ENCODE results near the gene DCXR. TPM values are rescaled to one million over a fixed set of nuclear protein-coding genes. Genes with fewer than 3 reads are reported as not detected.

The DCXR gene
- total RNA-seq, 1 donor, result 40.6 TPM

DNA sequence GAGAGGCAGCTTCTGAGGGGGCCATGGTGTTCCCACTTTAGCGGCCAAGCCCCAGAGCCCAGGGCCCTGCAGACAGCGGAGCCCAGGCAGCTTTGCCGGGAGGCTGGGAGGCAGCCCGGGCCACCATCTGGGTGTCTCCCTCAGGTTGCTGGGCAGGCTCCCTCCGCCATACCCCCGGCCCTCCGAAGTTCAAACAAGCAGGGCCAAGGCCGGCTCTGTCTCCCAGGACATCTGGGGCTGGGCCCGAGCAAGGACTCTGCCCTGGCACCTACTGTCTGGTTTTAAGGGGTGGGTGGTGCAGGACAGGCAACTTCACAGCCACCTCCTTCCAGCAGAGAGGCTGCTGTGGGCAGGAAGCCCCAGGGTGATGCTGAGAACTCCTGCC is 25.5 kb upstream of the DCXR start:
- TF ChIP-seq, protein P1, sequence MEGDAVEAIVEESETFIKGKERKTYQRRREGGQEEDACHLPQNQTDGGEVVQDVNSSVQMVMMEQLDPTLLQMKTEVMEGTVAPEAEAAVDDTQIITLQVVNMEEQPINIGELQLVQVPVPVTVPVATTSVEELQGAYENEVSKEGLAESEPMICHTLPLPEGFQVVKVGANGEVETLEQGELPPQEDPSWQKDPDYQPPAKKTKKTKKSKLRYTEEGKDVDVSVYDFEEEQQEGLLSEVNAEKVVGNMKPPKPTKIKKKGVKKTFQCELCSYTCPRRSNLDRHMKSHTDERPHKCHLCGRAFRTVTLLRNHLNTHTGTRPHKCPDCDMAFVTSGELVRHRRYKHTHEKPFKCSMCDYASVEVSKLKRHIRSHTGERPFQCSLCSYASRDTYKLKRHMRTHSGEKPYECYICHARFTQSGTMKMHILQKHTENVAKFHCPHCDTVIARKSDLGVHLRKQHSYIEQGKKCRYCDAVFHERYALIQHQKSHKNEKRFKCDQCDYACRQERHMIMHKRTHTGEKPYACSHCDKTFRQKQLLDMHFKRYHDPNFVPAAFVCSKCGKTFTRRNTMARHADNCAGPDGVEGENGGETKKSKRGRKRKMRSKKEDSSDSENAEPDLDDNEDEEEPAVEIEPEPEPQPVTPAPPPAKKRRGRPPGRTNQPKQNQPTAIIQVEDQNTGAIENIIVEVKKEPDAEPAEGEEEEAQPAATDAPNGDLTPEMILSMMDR (IDR thresholded peaks at IDR 0.05; ENCODE audit: insufficient read depth, low read depth, low read length), result no peak
- no peak overlapping the region for H3K4me3 ChIP-seq (ENCODE audit: low read depth, low read length)
- no peak for DNase-seq (ENCODE audit: low read depth)

GRCh38 chr17:82062076-82062983 is 24.8 kb upstream of the DCXR start:
- DNase-seq (ENCODE audit: low read depth), result no peak
- H3K4me3 ChIP-seq (ENCODE audit: low read depth, low read length), result no peak overlapping the region
- TF ChIP-seq, protein P1 (IDR thresholded peaks at IDR 0.05; ENCODE audit: insufficient read depth, low read depth, low read length), result no peak

- DNase-seq (ENCODE audit: low read depth), result no peak
- TF ChIP-seq, protein P1 (IDR thresholded peaks at IDR 0.05; ENCODE audit: insufficient read depth, low read depth, low read length), result no peak
- H3K4me3 ChIP-seq (ENCODE audit: low read depth, low read length), result no peak overlapping the region
Measured at GRCh38 chr17:82061047-82061925, 23.8 kb upstream of the DCXR start.

DNA sequence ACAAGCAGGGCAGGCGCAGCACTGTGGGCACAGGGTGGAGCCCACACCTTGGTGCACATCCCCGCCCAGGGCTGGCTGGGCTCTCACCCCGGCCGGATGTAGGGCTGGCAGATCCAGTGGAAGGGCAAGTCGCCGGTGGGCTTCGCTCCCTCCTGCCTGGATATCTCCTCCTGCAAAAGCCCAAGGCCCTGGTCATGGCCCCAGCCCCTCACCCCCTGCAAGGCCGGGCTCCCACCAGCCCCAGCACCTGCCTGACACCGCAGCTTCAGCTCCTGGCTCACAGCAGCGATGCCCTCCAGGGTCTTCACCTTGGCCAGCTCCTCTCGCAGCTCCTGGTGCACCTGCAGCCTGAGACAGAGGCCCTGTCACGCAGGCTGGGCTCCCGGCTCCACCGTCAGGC is 23.1 kb upstream of the DCXR start:
- TF ChIP-seq, protein P1 (IDR thresholded peaks at IDR 0.05; ENCODE audit: insufficient read depth, low read depth, low read length), result no peak
- DNase-seq (ENCODE audit: low read depth), result no peak
- H3K4me3 ChIP-seq (ENCODE audit: low read depth, low read length), result no peak overlapping the region

DNA sequence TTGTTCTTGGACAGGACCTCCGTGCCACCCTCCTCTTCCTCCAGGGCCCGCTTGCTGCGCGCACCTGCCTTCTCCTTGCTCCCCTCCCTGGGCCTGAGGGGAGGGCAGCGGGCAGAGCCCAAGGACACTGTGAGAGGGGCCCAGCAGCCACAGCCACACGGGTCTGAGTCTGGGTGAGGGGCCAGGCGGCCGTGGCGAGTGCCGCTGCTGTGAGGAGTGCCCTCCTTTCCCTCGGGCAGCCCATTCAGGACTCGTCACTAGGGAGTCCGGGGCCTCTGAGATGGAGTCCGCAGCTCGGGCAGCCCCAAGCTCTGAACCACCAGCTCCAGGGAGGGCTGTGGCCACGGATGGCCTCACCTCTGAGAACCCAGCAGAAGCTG is 22.5 kb upstream of the DCXR start:
- TF ChIP-seq, protein P1 (IDR thresholded peaks at IDR 0.05; ENCODE audit: insufficient read depth, low read depth, low read length), result no peak
- H3K4me3 ChIP-seq (ENCODE audit: low read depth, low read length), result no peak overlapping the region
- DNase-seq (ENCODE audit: low read depth), result no peak

DNA sequence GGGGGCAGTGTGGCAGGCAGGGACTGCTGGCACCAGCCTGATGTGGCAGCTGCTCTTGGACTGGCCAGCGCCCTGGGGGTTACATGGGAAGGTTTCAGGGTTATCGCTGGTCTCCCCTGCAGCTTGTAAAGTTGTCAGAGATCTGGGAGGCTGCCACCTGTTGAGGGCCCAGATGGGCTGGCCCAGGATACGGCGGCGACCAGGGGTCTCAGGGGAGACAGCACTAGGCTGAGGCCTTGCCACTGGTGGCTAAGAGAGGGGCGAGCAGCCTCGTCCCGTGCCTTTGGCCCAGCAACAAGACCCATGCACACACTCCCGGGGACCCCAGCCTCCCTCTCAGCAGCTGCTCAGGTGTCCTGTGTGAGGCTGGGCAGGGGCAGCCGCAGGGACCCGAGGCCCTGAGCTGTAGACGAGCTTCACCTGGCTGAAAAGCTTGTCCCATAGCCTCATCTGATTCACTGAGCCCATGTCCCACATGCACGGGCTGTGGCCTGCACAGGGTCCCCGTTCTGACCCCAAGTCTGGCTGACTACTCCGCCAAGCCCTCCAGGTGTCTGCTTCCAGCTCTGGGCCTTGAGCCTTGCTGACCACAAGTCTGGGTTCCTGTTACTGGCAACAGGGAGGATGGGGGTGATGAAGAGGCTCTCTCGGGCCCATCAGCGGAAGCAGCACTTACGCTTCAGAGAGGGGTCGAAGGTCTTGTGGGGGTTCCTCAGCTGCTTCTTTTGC is 21.9 kb upstream of the DCXR start:
- H3K4me3 ChIP-seq (ENCODE audit: low read depth, low read length), result no peak overlapping the region
- TF ChIP-seq, protein P1 (IDR thresholded peaks at IDR 0.05; ENCODE audit: insufficient read depth, low read depth, low read length), result no peak
- no peak for DNase-seq (ENCODE audit: low read depth)

Measured in fibroblast of villous mesenchyme (primary cell).